H54 (cell line): ENCODE data around the gene MCM9.

Source experiments
- DNase-seq: peaks from one replicate; pipeline ENCODE4 v3.0.0; 2011; ENCODE audit warnings: low spot score, mixed read lengths; ENCODE audit not compliant: insufficient read length
- FAIRE-seq: peaks from 3 replicates; lab custom pipeline; 2011; peaks lifted over from hg19 to GRCh38; lab: Jason Lieb, UNC
- POLR2A ChIP-seq: IDR thresholded peaks from 2 replicates; pipeline ENCODE4 v1.6.1; 2011; ENCODE audit warnings: low read depth, mild to moderate bottlenecking, low read length

MCM9 gene

GRCh38 chr6:118913161-118913560, 21.8 kb downstream of the MCM9 start:
- TF ChIP-seq POLR2A: no peak
- FAIRE-seq (no peak), DNase-seq (no peak)

GRCh38 chr6:118912646-118913045, 22.3 kb downstream of the MCM9 start:
- no peak for TF ChIP-seq POLR2A
- no peak for FAIRE-seq
- no peak for DNase-seq

GRCh38 chr6:118908441-118908840, 26.5 kb downstream of the MCM9 start:
- DNase-seq (no peak), FAIRE-seq (no peak)
- no peak for TF ChIP-seq POLR2A

GRCh38 chr6:118905851-118906250, 29.1 kb downstream of the MCM9 start:
- no peak for TF ChIP-seq POLR2A
- FAIRE-seq: no peak
- DNase-seq: no peak

GRCh38 chr6:118905084-118905483, 29.9 kb downstream of the MCM9 start:
- DNase-seq (no peak), FAIRE-seq (no peak)
- TF ChIP-seq POLR2A: no peak

GRCh38 chr6:118903691-118904090, 31.3 kb downstream of the MCM9 start:
- DNase-seq: no peak
- FAIRE-seq: no peak
- TF ChIP-seq POLR2A: no peak

GRCh38 chr6:118903138-118903537, 31.8 kb downstream of the MCM9 start:
- no peak for TF ChIP-seq POLR2A
- DNase-seq: no peak

GRCh38 chr6:118902726-118903125, 32.2 kb downstream of the MCM9 start:
- no peak for TF ChIP-seq POLR2A
- DNase-seq (no peak), FAIRE-seq (no peak)

More at GRCh38 chr6:118903138-118903537, 31.8 kb downstream of the MCM9 start:
- no peak for FAIRE-seq

- no peak for FAIRE-seq
- no peak for TF ChIP-seq POLR2A
- no peak for DNase-seq
Observed at GRCh38 chr6:118899948-118900347, 35.0 kb downstream of the MCM9 start.

GRCh38 chr6:118897386-118897785, 37.6 kb downstream of the MCM9 start:
- FAIRE-seq (no peak), DNase-seq (no peak)
- TF ChIP-seq POLR2A: no peak

GRCh38 chr6:118896339-118897136, 38.4 kb downstream of the MCM9 start:
- DNase-seq (peak; percentile 6), FAIRE-seq (no peak)
- no peak for TF ChIP-seq POLR2A

- TF ChIP-seq POLR2A: no peak
- FAIRE-seq: no peak
- no peak for DNase-seq
Observed at GRCh38 chr6:118895859-118896258, 39.1 kb downstream of the MCM9 start.

GRCh38 chr6:118895261-118895560, 39.7 kb downstream of the MCM9 start:
- no peak for FAIRE-seq

GRCh38 chr6:118894425-118895260, 40.3 kb downstream of the MCM9 start:
- no peak for FAIRE-seq
- TF ChIP-seq POLR2A: peak; percentile 41; the same call in 1 of the 2 replicates
- DNase-seq: peak; percentile 6

More at GRCh38 chr6:118895261-118895560, 39.7 kb downstream of the MCM9 start:
- TF ChIP-seq POLR2A: no peak
- DNase-seq: no peak
